HG02798 (cell line): ENCODE measurements around the gene CALY.
"Not testable (repeated sequence)": the region's sequence is repeated elsewhere in the genome, so short reads cannot be mapped to it uniquely, and the experiment has no call there.

Source experiments
- ATAC-seq: cut with Tn5 transposase; IDR thresholded peaks from one replicate; pipeline ENCODE4 v1.9.1; 2021; ENCODE audit warnings: mild to moderate bottlenecking; ENCODE audit not compliant: unreplicated experiment, poor library complexity

CALY gene

DNA sequence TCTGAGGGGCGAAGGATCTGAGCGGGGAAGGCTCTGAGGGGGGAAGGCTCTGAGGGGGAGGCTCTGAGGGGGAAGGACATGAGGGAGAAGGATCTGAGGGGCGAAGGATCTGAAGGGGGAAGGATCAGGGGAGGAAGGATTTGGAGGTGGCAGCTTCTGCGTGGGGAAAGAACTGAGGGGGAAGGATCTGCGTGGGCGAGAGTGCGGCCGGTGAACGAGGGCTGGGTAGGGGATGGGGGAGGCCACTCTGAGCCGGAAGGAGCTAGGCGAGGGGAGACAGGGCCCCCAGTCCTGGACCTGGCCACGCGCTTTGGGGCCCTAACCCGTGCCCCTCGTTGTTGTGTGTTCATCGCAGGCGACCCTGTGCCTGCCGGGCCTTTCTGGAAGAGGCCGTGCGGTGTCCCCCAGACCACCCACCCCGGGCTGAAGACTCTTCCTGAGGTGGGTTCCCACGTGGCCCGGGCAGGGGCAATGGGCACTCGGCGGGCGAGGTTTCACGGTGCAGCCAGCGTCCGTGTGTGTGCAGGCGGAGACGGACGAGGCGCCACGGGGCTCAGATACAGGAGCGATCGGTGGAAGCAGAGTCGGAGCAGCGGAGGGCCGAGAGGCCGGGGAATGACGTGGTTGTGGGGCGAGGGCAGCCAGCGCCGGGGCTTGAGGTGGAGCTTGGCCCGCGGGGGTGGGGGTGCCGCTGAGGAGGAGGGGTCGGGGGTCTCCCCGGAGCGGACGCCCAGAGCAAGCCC lies 2.0 kb downstream of the CALY start:
- ATAC-seq = peak; percentile 5

DNA sequence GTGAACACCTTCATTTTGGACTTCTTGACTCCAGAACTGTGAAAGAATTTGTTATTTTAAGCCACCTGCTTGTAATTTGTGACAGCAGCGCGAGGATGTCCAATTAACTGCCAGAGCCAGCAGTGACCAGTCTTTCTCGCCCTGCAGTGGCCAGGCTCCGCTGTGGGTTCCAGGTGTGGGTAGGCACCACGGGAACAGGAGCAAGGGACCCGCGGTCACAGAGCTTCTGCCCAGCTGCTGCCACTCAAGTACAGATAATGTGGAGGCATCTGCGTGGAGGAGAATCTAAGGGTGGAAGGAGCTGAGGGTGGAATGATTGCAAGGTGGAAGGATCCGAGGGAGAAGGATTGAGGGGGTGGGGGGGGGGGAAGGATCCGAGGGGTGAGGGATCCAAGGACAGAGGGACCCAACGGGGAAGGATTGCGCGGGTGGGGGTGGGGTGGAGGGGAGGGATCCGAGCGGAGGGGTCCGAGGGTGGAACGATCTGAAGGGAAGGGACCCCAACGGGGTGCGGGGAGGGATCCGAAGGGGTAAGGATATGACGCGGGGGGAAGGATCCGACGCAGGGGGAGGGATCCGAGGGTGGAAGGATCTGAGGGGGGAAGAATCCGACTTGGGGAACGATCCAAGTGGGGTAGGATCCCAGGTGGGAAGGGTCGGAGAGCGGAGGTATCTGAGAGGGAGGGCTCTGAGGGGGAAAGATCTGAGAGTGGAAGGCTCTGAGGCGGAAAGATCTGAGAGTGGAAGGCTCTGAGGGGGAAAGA lies 3.6 kb downstream of the CALY start:
- no peak for ATAC-seq

DNA sequence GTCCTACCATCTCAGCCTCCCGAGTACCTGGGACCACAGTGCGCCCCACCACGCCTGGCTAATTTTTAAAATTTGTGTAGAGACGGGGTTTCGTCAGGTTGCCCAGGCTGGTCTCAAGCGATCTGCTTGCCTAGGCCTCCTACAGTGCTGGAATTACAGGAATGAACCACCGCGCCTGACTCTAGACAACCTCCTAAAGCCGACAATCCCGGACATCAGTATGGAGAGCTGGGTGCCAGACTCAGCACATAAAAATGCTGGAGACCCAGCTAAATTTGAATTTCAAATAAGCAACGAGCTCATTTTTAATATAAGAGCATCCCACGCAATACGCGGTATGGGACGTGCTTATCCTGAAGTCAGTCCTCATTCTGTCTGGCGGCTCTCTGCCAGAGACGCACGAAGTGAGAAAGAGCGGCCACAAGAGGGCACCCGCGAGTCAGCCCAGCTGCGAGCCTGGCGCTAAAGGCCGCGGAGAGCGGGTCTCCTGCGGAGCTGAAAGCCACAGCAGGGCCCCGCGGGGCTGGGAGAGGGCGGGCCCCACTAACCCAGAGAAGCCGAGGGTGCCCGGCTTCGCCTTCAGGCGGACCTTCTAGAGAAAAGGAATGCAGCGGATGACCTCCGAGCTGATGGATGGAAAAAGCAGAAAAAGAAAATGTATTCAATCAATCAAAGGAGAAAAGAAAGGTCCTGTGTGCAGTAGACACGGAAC lies 7.0 kb downstream of the CALY start:
- ATAC-seq = peak; percentile 91

DNA sequence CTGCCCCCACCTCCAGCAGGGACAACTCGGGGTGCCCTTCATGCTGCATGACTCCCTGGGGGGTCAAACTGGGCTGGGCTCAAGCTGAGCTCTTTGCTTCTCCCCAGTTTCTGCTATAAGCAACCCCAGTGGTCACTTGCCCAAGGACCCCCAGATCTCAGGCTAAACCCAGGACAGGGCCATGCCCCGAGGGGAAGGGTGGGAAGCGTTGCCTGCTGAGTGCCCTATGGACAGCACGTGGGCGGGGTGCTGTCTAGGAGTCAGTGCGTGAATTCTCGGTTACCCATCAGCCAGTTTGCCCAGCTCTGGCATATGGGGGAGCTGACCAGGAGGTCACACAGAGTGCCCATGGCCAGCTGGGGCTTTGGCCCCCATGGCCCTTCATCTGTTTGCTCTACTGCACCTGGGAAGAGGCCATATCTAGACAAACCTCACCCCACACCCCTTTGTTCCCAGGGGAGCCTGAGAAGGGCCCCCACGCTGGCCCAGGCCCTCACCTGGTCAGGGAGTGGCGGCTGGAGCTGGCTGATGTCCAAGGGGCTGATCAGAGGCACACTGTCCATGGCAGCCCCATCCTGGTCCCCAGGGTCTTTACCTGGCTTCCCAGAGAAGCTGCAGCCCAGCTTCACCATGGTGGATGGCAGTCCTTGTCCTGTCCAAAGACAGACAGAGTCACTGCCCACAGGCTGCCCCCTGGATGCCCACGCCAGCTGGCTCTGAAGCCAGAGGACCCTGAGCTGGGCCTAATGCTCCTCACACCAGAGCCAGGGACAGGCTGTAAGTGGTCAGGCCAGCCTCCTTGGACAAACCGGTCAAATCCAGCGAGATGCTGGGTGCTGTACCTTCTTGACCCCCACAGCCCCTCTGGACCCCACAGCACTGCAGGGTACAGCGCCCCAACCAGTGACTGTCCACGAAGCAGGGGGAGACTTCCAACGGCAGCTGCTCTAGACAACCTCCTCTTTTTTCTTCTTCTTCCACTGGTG lies 8.0 kb downstream of the CALY start:
- ATAC-seq = no peak

DNA sequence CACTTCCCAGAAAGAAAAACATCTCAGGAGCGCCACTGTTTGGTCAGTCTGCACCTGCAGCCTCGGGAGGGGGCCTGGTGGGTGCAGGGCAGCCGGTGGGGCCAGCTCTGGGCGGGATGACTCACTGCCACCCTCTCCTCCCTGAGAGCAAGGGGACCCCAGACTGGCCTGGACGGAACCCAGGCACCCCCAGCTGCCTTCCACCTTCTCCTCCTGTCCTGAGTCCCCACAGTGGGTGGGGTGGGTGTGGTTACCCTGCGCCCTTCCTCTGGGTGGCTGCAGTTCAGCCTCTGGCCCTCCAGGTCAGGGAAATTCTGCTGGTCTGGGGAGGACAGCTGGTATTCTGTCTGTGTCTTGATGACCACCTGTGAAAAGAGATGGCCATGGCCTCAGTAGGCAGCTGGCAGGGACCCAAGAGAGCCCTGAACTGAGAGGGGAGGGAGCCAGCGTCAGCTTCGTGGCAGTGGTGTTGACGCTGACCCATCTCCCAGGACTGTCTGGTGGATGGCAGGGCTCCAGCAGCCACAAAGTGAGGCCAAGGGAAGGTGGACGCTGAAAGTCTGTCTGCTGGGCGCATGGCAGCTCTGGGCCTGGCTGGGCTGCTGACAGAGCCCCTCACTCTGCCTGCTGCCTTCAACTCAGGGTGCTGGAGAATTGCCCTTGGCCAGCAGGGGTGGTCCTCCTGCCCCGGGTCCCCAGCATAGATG lies 8.9 kb downstream of the CALY start:
- ATAC-seq = no peak

DNA sequence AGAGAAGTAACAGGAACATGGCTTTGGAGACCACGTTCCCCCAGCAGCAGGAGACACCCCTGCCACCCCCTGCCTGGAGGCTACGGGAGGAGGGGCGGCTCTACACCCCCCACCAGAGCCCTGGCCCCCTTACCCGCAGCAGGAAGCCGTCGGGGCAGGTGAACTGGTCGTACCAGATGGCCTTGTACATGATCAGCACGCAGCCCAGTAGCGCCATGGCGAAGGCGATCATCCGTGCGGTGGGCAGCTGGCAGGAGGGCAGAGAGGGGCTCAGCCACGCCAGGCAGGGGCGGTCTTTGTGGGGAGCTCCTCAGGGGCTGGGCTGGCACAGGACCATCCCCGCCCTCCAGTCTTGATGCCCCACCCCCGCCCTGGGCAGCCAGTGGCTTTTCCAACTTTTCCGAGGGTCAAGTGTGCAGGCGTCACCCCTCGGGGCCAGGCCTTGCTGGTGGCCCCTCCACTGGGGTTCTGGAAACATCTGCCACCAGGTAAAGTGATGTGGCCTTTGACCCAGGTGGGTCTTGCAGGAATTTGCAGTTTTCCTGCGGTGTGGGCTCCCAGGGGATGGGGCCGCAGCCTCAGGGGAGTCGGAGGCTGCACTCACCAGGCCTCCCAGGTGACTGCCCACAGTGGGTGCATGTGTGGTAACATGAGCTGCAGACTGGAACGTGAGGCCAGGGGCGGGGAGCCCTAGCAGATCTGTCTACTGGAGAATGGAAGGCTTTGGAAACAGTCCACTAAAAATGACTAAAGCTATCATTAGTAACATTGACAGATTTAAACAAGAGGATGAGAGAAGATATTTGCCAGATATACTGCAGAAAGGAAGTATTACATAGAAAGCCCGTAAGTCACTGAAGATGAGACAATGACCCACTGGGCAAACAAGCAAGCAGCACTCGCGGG lies 9.7 kb downstream of the CALY start:
- no peak for ATAC-seq

DNA sequence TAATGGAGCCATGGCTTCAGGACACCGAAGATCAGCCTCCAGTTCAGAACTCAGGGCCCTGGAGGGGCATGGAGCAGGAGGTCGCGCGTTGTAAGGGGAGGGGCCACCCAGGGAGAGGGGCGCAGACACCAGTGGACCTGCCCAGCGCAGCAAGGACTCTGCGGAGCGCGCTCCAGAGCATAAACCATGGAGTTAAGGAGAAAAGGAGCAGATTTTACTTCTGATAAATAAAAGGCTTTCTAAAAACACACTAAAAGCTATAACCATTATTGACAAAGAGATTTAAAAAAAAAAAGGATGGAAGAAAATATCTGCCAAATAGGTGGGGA lies 10.5 kb downstream of the CALY start:
- ATAC-seq = no peak

DNA sequence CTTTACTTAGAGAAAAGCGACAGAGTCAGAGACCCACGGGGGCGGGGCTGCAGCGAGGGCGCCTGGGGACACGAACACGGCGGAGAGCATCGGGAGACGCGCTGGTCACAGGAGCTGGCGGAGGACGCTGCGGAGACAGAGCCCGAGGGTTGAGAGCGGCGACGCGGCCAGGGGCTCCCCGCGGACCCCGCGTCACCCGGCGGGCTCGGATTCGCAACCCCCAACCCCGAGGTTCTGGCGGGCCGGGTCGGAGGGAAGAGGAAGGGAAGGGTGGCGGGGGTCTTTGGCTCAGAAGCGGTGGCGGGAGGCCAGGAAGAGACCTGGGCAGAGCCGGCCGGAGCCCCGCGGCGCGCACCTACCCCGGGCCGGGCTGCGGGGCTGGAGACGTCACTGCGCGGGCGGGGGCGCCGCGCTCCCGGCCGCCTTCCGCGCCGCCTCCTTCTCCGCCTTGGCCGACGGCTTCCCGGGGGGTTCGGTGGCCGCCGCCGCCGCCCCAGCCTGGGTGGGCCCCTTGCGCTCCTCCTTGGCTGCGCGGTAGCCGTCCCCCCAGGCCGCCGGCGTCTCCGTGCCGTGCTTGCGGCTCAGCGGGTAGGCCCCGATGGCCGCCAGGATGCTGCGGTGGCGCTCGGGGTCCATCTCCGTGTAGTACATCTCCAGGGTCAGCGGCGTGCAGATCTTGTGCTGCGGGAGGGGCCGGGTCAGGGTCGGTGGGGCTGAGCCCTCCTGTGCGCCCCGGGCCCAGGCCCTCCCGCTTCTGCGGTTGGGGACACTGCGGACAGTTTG lies 11.1 kb downstream of the CALY start:
- ATAC-seq = no peak

DNA sequence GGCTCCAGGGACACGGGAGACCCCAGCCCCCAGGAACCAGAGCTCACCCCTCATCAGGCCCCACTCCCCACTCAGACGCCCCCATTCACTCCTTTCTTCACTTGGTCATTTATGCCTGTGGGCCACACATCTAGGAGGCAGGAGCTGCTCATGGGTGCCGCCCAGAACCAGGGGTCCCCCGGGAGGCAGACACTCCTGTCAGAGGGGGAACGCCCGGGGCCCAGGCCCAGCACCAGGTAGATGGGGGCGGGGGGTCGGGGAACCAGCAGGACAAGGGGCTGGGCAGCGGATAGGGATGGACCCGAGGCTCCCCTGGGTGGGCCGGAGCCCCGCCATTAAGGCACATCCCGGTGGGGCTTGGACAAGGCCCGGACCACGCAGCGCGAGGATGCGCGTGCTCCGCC lies 11.8 kb downstream of the CALY start:
- ATAC-seq = no peak

DNA sequence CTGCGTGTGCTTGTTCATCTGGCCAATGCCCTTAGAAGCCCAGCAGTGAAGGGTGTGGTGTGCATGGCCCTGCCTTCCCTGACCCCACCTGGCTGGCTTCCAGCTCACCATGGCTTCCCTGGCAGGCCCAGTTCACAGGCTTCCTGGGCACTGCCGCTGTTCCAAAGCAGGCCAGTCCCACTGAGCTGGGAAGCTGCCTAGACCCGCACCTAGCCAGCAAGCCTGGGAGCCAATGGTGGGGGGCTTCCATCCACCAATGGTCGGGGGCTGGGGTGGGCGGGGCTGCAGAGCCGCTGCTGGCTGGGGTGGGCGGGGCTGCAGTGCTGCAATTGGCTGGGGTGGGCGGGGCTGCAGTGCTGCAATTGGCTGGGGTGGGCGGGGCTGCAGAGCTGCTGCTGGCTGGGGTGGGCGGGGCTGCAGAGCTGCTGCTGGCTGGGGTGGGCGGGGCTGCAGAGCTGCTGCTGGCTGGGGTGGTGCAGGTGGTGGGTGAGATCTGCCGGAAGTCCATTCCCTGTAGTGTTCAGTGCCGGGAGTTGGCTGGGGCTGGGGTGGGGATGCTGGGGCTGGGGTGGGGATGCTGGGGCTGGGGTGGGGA lies 12.4 kb downstream of the CALY start:
- no peak for ATAC-seq

DNA sequence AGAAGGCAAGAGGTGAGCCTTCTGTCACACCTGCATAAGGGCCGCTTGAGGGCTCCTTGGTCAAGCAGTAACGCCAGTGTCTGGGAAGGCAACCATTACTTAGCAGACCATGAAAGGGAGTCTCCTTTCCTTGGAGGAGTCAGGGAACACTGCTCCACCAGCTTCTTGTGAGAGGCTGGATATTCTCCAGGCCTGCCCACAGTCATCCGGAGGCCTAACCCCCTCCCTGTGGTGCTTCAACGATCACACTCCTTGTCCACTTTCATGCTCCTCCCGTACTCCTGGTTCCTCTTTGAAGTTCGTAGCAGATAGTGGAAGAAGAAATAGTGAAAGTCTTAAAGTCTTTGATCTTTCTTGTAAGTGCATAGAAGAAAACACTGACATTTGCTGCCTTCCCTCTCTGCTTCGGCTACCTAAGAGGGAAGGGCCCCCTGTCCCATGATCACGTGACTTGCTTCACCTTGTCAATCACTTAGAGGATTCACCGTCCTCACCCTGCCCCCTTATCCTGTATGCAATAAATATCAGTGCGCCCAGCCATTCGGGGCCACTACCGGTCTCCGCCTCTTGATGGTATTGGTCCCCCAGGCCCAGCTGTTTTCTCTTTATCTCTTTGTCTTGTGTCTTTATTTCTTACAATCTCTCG lies 14.5 kb downstream of the CALY start:
- not testable (repeated sequence) for ATAC-seq

DNA sequence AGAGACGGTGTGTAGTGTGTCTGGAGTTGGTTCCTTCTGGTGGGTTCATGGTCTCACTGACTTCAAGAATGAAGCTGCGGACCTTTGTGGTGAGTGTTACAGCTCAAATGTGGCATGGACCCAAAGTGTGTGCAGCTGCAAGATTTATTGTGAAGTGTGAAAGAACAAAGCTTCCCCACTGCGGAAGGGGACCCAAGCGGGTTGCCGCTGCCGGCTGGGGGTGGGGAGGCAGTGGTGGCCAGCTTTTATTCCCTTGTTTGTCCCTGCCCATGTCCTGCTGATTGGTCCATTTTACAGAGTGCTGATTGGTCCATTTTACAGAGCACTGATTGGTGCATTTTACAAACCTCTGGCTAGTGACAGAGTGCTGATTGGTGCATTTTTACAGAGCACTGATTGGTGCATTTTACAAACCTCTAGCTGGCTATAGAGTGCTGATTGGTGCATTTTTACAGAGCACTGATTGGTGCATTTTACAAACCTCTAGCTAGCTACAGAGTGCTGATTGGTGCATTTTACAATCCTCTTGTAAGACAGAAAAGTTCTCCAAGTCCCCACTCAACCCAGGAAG lies 15.8 kb downstream of the CALY start:
- ATAC-seq = not testable (repeated sequence)

DNA sequence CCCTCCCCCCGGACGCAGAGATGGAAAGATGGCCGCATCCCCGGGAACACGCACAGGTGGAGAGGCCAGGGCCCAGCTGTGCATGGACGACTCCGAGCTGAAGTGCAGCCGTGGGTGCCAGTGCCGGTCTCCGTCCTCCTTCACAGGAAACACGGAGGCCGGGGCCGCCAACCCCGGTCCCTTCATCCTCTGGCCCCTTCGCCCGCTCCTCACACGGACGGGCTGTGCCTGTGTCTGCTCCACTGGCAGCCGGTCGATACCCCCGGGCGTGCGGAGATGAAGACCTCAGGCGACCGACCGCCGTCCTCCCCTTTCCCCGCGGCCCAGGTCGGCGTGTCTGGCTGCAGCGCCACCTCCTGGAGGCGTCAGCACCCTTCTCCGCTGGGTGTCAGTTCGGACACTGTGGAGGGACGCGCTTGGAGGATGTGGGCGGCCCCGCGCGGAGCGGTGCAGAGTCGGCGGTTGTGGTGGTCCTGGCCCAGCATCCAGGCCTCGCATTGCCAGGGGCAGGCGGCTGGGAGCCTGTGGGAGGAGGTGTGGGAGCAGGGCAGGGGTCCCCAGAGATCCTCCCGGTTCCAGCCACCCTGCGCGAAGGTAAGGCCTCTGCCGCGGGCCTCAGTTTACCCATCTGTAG lies 18.1 kb downstream of the CALY start:
- peak; percentile 89 for ATAC-seq

DNA sequence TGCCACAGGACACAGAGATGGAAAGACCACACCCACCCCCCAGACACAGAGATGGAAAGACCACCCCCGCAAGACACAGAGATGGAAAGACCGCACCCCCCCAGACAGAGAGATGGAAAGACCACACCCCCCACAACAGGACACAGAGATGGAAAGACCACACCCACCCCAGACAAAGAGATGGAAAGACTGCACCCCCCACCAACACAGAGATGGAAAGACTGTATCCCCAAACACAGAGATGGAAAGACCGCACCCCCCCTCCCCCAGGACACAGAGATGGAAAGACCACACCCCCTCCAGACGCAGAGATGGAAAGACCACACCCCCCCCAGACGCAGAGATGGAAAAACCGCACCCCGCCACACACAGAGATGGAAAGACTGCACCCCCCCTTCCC lies 20.0 kb downstream of the CALY start:
- ATAC-seq = no peak

DNA sequence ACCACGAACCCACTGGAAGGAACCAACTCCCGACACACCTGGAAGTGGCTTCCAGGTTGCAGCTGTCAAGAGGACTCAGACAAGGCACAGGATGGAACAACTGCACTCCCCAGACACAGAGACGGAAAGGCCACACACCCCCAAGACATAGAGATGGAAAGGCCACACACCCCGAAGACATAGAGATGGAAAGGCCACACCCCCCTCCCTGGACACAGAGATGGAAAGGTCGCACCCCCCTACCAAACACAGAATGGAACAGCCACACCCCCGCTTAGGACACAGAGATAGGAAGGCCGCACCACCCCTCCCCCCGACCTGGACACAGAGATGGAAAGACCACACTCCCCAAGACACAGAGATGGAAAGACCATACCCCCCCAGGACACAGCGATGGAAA lies 20.4 kb downstream of the CALY start:
- ATAC-seq = no peak

DNA sequence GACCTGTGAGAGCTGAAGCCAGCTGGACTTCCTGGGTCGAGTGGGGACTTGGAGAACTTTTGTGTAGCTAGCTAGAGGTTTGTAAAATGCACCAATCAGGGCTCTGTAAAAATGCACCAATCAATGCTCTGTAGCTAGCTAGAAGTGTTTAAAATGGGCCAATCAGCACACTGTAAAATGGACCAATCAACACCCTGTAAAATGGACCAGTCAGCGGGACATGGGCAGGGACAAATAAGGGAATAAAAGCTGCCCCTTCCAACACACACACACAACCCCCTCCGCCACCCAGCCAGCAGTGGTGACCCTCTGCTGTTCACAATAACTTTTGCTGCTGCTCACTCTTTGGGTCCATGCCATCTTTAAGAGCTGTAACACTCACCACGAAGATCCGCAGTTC lies 20.8 kb downstream of the CALY start:
- no peak for ATAC-seq
